ENCODE measurements around the gene SCGB3A1. TPM values are rescaled to one million over a fixed set of nuclear protein-coding genes. Genes with fewer than 3 reads are reported as not detected.

The SCGB3A1 gene
- total RNA-seq, 2 donors from 2014 or later = 32.2 to 412 TPM

DNA sequence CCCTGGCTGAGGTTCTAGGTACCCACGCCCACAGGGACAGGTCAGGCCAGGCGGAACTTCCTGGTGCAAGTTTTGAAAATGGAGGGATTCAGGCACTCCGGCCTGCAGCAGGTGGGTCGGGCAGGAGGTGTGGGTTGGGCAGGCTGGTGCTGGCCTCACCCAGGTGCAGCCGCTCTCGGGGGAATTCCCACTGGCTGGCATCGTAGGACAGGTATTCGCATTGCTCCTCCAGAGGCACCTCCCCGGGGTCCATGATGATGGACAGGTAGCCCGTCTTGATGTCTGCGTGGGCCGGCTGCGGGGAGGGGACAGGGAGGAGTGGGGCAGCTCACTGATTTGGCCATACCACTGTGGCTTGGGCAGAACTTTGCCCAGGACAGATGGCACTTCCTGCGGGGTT, 28.7 kb upstream of the SCGB3A1 start:
- TF ChIP-seq, protein P1, sequence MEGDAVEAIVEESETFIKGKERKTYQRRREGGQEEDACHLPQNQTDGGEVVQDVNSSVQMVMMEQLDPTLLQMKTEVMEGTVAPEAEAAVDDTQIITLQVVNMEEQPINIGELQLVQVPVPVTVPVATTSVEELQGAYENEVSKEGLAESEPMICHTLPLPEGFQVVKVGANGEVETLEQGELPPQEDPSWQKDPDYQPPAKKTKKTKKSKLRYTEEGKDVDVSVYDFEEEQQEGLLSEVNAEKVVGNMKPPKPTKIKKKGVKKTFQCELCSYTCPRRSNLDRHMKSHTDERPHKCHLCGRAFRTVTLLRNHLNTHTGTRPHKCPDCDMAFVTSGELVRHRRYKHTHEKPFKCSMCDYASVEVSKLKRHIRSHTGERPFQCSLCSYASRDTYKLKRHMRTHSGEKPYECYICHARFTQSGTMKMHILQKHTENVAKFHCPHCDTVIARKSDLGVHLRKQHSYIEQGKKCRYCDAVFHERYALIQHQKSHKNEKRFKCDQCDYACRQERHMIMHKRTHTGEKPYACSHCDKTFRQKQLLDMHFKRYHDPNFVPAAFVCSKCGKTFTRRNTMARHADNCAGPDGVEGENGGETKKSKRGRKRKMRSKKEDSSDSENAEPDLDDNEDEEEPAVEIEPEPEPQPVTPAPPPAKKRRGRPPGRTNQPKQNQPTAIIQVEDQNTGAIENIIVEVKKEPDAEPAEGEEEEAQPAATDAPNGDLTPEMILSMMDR (IDR thresholded peaks at IDR 0.05) = no peak
- TF ChIP-seq POLR2A (IDR thresholded peaks at IDR 0.05) = no peak
- TF ChIP-seq POLR2AphosphoS5 (IDR thresholded peaks at IDR 0.05) = no peak

DNA sequence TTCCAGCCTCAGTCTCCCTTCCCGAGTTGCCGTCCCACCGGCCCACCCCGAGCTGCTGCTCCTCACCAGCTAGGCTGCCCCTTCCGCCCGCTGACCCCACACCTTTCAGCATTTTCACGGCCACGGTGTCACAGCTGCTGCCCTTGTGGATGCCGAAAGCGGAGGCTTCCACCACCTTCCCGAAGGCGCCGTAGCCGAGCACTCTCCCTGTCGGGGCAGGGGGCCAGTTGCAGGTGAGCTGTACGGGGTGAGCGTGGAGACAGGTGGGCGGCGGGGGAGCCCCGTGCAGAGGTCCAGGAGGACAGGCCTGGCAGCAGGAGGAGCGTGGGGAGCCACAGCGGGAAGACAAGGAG, 28.2 kb upstream of the SCGB3A1 start:
- Histone ChIP-seq H3K9me3 (no peaks in the 10 kb centered on the region), H3K36me3 (no peaks in the 10 kb centered on the region), H3K4me3 (no peak overlapping the region), H3K4me1 (replicated peaks) (no peaks in the 10 kb centered on the region), H3K27ac (no peak overlapping the region), H3K27me3 (replicated peaks; ENCODE audit: insufficient read depth) (no peaks in the 10 kb centered on the region)
- DNase-seq (ENCODE audit: low spot score) = no peak
- TF ChIP-seq POLR2AphosphoS5 (IDR thresholded peaks at IDR 0.05) (no peak), POLR2A (IDR thresholded peaks at IDR 0.05) (no peak)
- TF ChIP-seq, protein P1 (IDR thresholded peaks at IDR 0.05) = no peak
- 82% methylated on average over 16 of the region's 22 CpGs for WGBS
- intact Hi-C loops (cut with DNase I) = no loop called here

More for the DNA sequence above, 28.7 kb upstream of the SCGB3A1 start:
- no peaks in the 10 kb centered on the region for H3K9me3 ChIP-seq
- 46% methylated on average over 14 of the region's 14 CpGs for WGBS
- no peak for DNase-seq (ENCODE audit: low spot score)
- no peaks in the 10 kb centered on the region for H3K36me3 ChIP-seq
- no peak overlapping the region for H3K4me3 ChIP-seq
- H3K27ac ChIP-seq = no peak overlapping the region
- intact Hi-C loops (cut with DNase I) = no loop called here
- H3K27me3 ChIP-seq (replicated peaks; ENCODE audit: insufficient read depth) = no peaks in the 10 kb centered on the region
- no peaks in the 10 kb centered on the region for H3K4me1 ChIP-seq (replicated peaks)

DNA sequence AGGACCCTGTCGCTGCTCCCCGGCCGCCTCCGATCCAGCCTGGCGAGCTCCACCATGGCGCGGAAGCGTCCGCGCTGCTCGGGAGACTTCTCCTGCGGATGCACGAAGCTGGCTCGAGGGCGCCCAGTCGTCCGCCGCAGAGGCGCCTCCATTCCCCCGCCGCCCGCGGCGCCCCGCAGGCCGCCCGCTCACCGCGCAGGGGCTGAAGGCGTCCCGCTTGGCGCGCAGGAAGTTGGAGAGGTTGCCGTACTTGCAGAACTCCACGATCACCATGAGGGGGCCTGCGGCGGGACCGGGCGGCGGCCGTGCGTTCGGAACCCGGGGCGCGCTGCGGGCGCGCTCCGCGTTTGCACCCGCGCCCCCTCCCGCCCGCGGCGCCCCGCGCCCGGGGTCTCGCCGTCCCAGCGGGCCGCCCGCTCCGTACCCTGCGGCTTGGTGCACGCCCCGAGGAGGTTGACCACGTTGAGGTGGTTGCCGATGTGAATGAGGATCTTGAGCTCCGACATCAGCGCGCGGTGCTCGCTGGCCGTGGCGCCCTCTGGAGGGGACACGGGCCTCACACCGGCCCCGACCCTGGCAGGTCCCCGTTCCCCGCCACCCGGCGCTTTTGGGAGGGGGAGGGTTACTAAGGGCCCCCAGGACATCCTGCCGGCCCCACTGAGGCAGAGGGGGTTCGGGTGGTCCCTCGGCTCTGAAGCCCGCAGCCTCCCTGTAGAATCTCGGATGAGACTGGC, 27.7 kb upstream of the SCGB3A1 start:
- 5% methylated on average over 45 of the region's 90 CpGs for WGBS
- DNase-seq (ENCODE audit: low spot score) = no peak
- Histone ChIP-seq H3K36me3 (no peaks in the 10 kb centered on the region), H3K27me3 (replicated peaks; ENCODE audit: insufficient read depth) (no peaks in the 10 kb centered on the region), H3K27ac (no peak overlapping the region), H3K9me3 (no peaks in the 10 kb centered on the region), H3K4me1 (replicated peaks) (no peaks in the 10 kb centered on the region), H3K4me3 (peak overlapping the region; percentile 12 to 19)
- intact Hi-C loops (cut with DNase I) = no loop called here
- TF ChIP-seq, protein P1 (IDR thresholded peaks at IDR 0.05) = peak in 1 of 4 experiments; percentile 14
- no peak for TF ChIP-seq POLR2AphosphoS5 (IDR thresholded peaks at IDR 0.05)

DNA sequence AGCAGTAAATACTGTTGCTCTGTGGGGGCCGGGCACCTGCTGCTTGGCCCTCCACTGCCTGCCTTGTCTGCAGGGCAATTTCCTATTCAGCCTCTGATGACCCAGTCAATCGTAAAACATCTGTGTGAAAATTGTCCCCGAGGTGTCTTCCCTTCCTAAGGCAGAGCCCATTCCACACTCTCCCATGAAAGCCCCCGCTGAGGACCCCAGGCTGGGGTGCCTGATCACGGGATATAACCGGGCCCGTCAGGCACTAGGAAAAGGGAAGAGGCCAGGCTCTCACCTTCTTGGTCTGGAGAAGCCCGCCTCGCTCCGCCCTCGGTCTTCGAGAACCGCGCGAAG, 27.2 kb upstream of the SCGB3A1 start:
- H3K36me3 ChIP-seq = no peaks in the 10 kb centered on the region
- WGBS = 15% methylated on average over 7 of the region's 15 CpGs
- DNase-seq (ENCODE audit: low spot score) = no peak
- H3K9me3 ChIP-seq = no peaks in the 10 kb centered on the region
- H3K27ac ChIP-seq = no peak overlapping the region
- peak overlapping the region; percentile 12 to 19 for H3K4me3 ChIP-seq
- H3K27me3 ChIP-seq (replicated peaks; ENCODE audit: insufficient read depth) = no peaks in the 10 kb centered on the region
- TF ChIP-seq, protein P1 (IDR thresholded peaks at IDR 0.05) = no peak
- TF ChIP-seq POLR2A (IDR thresholded peaks at IDR 0.05) (no peak), POLR2AphosphoS5 (IDR thresholded peaks at IDR 0.05) (no peak)
- no peaks in the 10 kb centered on the region for H3K4me1 ChIP-seq (replicated peaks)
- intact Hi-C loops (cut with DNase I) = no loop called here

DNA sequence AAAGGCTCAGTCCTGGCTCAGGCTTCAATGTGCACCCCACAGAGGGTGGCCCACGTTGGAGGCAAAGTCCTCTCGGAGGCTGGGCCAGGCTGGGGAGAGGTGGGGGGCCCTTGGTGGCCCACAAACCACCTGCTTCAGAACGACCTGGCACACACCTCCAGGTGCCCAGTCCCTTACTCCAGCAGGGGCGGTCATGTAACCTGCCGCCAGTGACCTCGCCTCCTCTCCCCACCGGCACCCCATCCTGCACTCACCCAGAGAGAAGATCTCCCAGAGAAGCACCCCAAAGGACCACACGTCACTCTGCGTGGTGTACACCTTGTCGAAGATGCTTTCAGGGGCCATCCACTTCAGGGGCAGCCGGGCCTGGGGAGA, 22.5 kb upstream of the SCGB3A1 start:
- no peak for DNase-seq (ENCODE audit: low spot score)
- intact Hi-C loops (cut with DNase I) = no loop called here
- no peak overlapping the region for H3K27ac ChIP-seq
- WGBS = 81% methylated on average over 11 of the region's 11 CpGs
- H3K36me3 ChIP-seq = no peaks in the 10 kb centered on the region
- no peaks in the 10 kb centered on the region for H3K27me3 ChIP-seq (replicated peaks; ENCODE audit: insufficient read depth)
- H3K9me3 ChIP-seq = no peaks in the 10 kb centered on the region
- H3K4me3 ChIP-seq = no peak overlapping the region
- H3K4me1 ChIP-seq (replicated peaks) = no peaks in the 10 kb centered on the region
- no peak for TF ChIP-seq POLR2A (IDR thresholded peaks at IDR 0.05)

Measured in prostate gland (tissue), 2 donors.